CD4-positive, alpha-beta T cell (primary cell): Measurements from ENCODE around the gene RPS27L. TPM values are rescaled to one million over a fixed set of nuclear protein-coding genes. Genes with fewer than 3 reads are reported as not detected.

Experiments
- ATAC-seq: fragments of 200-7000 bp; cut with Tn5 transposase; one replicate; pipeline ENCODE4 v1.10.0; 2022; ENCODE audit warnings: mild to moderate bottlenecking; ENCODE audit not compliant: poor library complexity
- CTCF ChIA-PET: fragments of 350-600 bp; sonication (Branson Sonifier 250); formaldehyde crosslinking; loops from one replicate; lab custom pipeline; 2021; ENCODE audit warnings: antibody characterized with exemption, inconsistent platforms; lab: Charles Lee
- POLR2A ChIA-PET: fragments of 350-600 bp; sonication (Branson Sonifier 250); formaldehyde crosslinking; loops from one replicate; lab custom pipeline; 2021; ENCODE audit warnings: antibody characterized with exemption, inconsistent platforms; lab: Charles Lee
- DNase-seq, 14 experiments: peaks; one replicate each; pipeline ENCODE4 v3.0.0-alpha.2; 2013 to 2020; ENCODE audit warnings: mixed read lengths in 2 of 14
- H3K27ac ChIP-seq, 2 donors: one replicate each; pipeline versions ENCODE4 v1.5.1 to v1.7.0; 2013; ENCODE audit warnings: low read length in 2 of 2, low read depth in 1 of 2, mild to moderate bottlenecking in 1 of 2
- H3K27me3 ChIP-seq, 2 experiments: 1 replicate in 1 of 2; 2 replicates in 1 of 2; pipeline versions ENCODE4 v1.6.1 to v1.7.0; 2013; ENCODE audit warnings: low read length in 2 of 2, control low read depth in 1 of 2, mild to moderate bottlenecking in 1 of 2, moderate library complexity in 1 of 2; ENCODE audit not compliant: insufficient read depth in 2 of 2, control insufficient read depth in 1 of 2
- H3K36me3 ChIP-seq: one replicate; pipeline ENCODE4 v1.6.1; 2013; ENCODE audit warnings: low read length, control low read depth; ENCODE audit not compliant: insufficient read depth
- H3K4me1 ChIP-seq: one replicate; pipeline ENCODE4 v1.6.1; 2013; ENCODE audit warnings: low read length, control low read depth; ENCODE audit not compliant: insufficient read depth
- H3K4me3 ChIP-seq: one replicate; pipeline ENCODE4 v1.5.1; 2013; ENCODE audit warnings: mild to moderate bottlenecking, low read length, moderate library complexity
- H3K9me3 ChIP-seq, 2 experiments: 1 replicate in 1 of 2; 2 replicates in 1 of 2; pipeline versions ENCODE4 v1.6.1 to v1.7.0; 2013; ENCODE audit warnings: low read length in 2 of 2, mild to moderate bottlenecking in 2 of 2, control low read depth in 1 of 2, moderate library complexity in 1 of 2; ENCODE audit not compliant: control insufficient read depth in 1 of 2, insufficient read depth in 1 of 2
- H3K27ac Mint-ChIP-seq: one replicate; pipeline ENCODE4 v1.8.0; 2020; ENCODE audit warnings: mixed read lengths
- H3K27me3 Mint-ChIP-seq: one replicate; pipeline ENCODE4 v1.8.0; 2021; ENCODE audit warnings: mixed read lengths
- H3K36me3 Mint-ChIP-seq: one replicate; pipeline ENCODE4 v1.8.0; 2021; ENCODE audit warnings: low read depth, mixed read lengths
- H3K4me1 Mint-ChIP-seq: one replicate; pipeline ENCODE4 v1.8.0; 2021; ENCODE audit warnings: low read depth, mixed read lengths
- H3K4me3 Mint-ChIP-seq: one replicate; pipeline ENCODE4 v1.8.0; 2020; ENCODE audit warnings: mild to moderate bottlenecking, mixed read lengths
- H3K9me3 Mint-ChIP-seq: one replicate; pipeline ENCODE4 v1.8.0; 2020; ENCODE audit warnings: mixed read lengths
- CTCF ChIP-seq: fragments of 200-600 bp; IDR thresholded peaks from one replicate; pipeline ENCODE4 v1.8.0; 2022; ENCODE audit warnings: antibody characterized with exemption, mild to moderate bottlenecking
- intact Hi-C, 2 experiments: fragments of 100-400 bp; cut with DNase I in 1 of 2; cut with micrococcal nuclease in 1 of 2; formaldehyde crosslinking; loops; one replicate each; pipeline versions ENCODE4 v1.15.1 to v1.9.0; 2023 to 2025; cut with DNase I, micrococcal nuclease
- total RNA-seq, 174 experiments: library from RNA in 2 of 174; stranded (reverse) in 2 of 174; gene quantifications; one replicate each; pipeline ENCODE4 v1.2.3 and lab custom pipeline; 2021 to 2026

The RPS27L gene
- total RNA-seq, 2 experiments from 2014 or later, result 40.0 to 43.1 TPM

- H3K4me3 Mint-ChIP-seq, result no peak overlapping the region
- ChIA-PET CTCF (interaction anchor here (0.7 kb wide), 1 partner anchor 31 kb away, joined by 3 read pairs; no protein-coding TSS in a partner anchor), POLR2A (interaction anchor here (1.2 to 8.1 kb wide), 4 partner anchors 13 to 80 kb away, joined by 3 to 176 read pairs (median 16); partner anchors contain the start of gene APH1B)
- no peaks in the 10 kb centered on the region for H3K9me3 Mint-ChIP-seq
- peaks cover 78% of the 10 kb centered on the region for H3K4me1 ChIP-seq
- DNase-seq, result no peak
- H3K27ac Mint-ChIP-seq, result peak overlapping the region; percentile 95
- H3K4me3 ChIP-seq, result no peak overlapping the region
- H3K27me3 Mint-ChIP-seq, result no peaks in the 10 kb centered on the region
- peaks cover 4% of the 10 kb centered on the region for H3K36me3 ChIP-seq
- no peak for ATAC-seq
- TF ChIP-seq CTCF, result no peak
- H3K4me1 Mint-ChIP-seq, result peaks cover 92% of the 10 kb centered on the region
- no peaks in the 10 kb centered on the region for H3K9me3 ChIP-seq
- peak overlapping the region in 1 of 2 donors; percentile 14 for H3K27ac ChIP-seq
- no peaks in the 10 kb centered on the region for H3K27me3 ChIP-seq
- intact Hi-C loops, result loop anchor here (10.0 kb wide), 2 partner anchors 307 to 407 kb away; partner anchors contain the start of gene USP3 (in 1 of the 2)
- H3K36me3 Mint-ChIP-seq, result peaks cover 30% of the 10 kb centered on the region
Measured at GRCh38 chr15:63197626-63198025, 40.3 kb upstream of the RPS27L start.

- peak overlapping the region; percentile 68 for H3K4me3 Mint-ChIP-seq
- no peak for TF ChIP-seq CTCF
- no peaks in the 10 kb centered on the region for H3K9me3 Mint-ChIP-seq
- ChIA-PET CTCF (interaction anchor here (1.0 kb wide), 1 partner anchor 21 kb away, joined by 3 read pairs; no protein-coding TSS in a partner anchor), POLR2A (interaction anchor here (1.2 to 8.1 kb wide), 10 partner anchors 15 to 148 kb away, joined by 3 to 176 read pairs (median 11); partner anchors contain the start of genes APH1B and RPS27L)
- no peaks in the 10 kb centered on the region for H3K9me3 ChIP-seq
- H3K36me3 ChIP-seq, result peaks cover 4% of the 10 kb centered on the region
- H3K4me1 ChIP-seq, result peaks cover 77% of the 10 kb centered on the region
- no peak for DNase-seq
- H3K27me3 Mint-ChIP-seq, result no peaks in the 10 kb centered on the region
- H3K27ac Mint-ChIP-seq, result peak overlapping the region; percentile 95
- no peaks in the 10 kb centered on the region for H3K27me3 ChIP-seq
- intact Hi-C loops, result loop anchor here (10.0 kb wide), 2 partner anchors 308 to 408 kb away; partner anchors contain the start of gene USP3 (in 1 of the 2)
- peaks cover 25% of the 10 kb centered on the region for H3K36me3 Mint-ChIP-seq
- H3K4me1 Mint-ChIP-seq, result peaks cover 94% of the 10 kb centered on the region
- peak overlapping the region in 1 of 2 donors; percentile 20 for H3K27ac ChIP-seq
- ATAC-seq, result no peak
- H3K4me3 ChIP-seq, result no peak overlapping the region
Measured at GRCh38 chr15:63196842-63197241, 39.6 kb upstream of the RPS27L start.

GRCh38 chr15:63195569-63196015 is 38.3 kb upstream of the RPS27L start:
- Histone ChIP-seq H3K27ac (peak overlapping the region; percentile 86 to 94), H3K9me3 (no peaks in the 10 kb centered on the region), H3K27me3 (no peaks in the 10 kb centered on the region), H3K4me1 (peaks cover 67% of the 10 kb centered on the region), H3K4me3 (no peak overlapping the region), H3K36me3 (peaks cover 4% of the 10 kb centered on the region)
- DNase-seq, result no peak
- Mint-ChIP-seq H3K4me1 (peaks cover 95% of the 10 kb centered on the region), H3K9me3 (no peaks in the 10 kb centered on the region), H3K4me3 (peak overlapping the region; percentile 68), H3K27me3 (no peaks in the 10 kb centered on the region), H3K27ac (peak overlapping the region; percentile 95), H3K36me3 (peaks cover 20% of the 10 kb centered on the region)
- POLR2A ChIA-PET, result interaction anchor here (1.0 to 8.1 kb wide), 10 partner anchors 8 to 147 kb away, joined by 3 to 176 read pairs (median 20); partner anchors contain the start of genes APH1B and RPS27L
- no peak for TF ChIP-seq CTCF
- CTCF ChIA-PET, result interaction anchor here (0.9 to 2.4 kb wide), 6 partner anchors 8 to 148 kb away, joined by 3 to 8 read pairs (median 4); no protein-coding TSS in a partner anchor
- ATAC-seq, result no peak
- intact Hi-C loops, result loop anchor here (2.0 to 10.0 kb wide), 3 partner anchors 15 to 409 kb away; partner anchors contain the start of gene USP3 (in 1 of the 2)
